H1 (cell line): ENCODE data around the gene CYP11A1.

Source experiments
- CBX5 ChIP-seq: fragments of 300-800, 300-1000 bp; sonication (generic); IDR thresholded peaks from 2 replicates; pipeline ENCODE4 v1.7.1; 2016; ENCODE audit warnings: antibody characterized with exemption, low read length, low read depth
- RBBP5 ChIP-seq: IDR thresholded peaks from 2 replicates; pipeline ENCODE4 v1.7.1; 2012; ENCODE audit warnings: low read depth, mild to moderate bottlenecking, inconsistent platforms, low read length, moderate library complexity, borderline replicate concordance
- TAF1 ChIP-seq: IDR thresholded peaks from 2 replicates; pipeline ENCODE4 v1.6.1; 2011; ENCODE audit warnings: mild to moderate bottlenecking, low read depth, low read length
- TF ChIP-seq, protein P1 (sequence below), 3 experiments: IDR thresholded peaks; 1 replicate in 2 of 3; 2 replicates in 1 of 3; pipeline versions ENCODE4 v1.5.1 to v1.6.1; 2011; ENCODE audit warnings: low read length in 3 of 3, mild to moderate bottlenecking in 3 of 3, inconsistent platforms in 2 of 3, low read depth in 1 of 3, moderate library complexity in 1 of 3; ENCODE audit not compliant: insufficient read depth in 1 of 3; ENCODE audit errors: control extremely low read depth in 1 of 3

DNA sequence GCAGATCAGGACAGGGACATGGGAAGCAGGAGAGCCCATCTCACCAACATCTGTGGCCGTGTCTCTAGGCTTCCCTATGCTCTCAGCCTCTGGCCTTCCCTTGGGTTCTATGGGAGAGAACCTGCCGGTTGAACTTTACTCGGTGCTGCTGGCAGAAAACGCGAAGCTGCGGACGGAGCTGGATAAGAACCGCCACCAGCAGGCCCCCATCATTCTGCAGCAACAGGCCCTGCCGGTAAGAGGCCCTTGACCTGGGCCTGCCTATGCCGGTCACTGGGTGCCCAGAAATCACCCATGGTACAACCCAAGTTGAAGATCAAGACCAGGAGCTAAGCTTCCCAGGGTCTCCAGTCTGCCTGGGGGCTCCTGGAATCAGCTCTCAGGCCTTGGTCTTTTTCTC is 34.8 kb downstream of the CYP11A1 start:
- TF ChIP-seq, protein P1, sequence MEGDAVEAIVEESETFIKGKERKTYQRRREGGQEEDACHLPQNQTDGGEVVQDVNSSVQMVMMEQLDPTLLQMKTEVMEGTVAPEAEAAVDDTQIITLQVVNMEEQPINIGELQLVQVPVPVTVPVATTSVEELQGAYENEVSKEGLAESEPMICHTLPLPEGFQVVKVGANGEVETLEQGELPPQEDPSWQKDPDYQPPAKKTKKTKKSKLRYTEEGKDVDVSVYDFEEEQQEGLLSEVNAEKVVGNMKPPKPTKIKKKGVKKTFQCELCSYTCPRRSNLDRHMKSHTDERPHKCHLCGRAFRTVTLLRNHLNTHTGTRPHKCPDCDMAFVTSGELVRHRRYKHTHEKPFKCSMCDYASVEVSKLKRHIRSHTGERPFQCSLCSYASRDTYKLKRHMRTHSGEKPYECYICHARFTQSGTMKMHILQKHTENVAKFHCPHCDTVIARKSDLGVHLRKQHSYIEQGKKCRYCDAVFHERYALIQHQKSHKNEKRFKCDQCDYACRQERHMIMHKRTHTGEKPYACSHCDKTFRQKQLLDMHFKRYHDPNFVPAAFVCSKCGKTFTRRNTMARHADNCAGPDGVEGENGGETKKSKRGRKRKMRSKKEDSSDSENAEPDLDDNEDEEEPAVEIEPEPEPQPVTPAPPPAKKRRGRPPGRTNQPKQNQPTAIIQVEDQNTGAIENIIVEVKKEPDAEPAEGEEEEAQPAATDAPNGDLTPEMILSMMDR (IDR thresholded peaks at IDR 0.05; ENCODE audit: control extremely low read depth in 1 of 3, insufficient read depth in 1 of 3, low read depth in 1 of 3, low read length in 3 of 3), result no peak
- TF ChIP-seq TAF1 (no peak), RBBP5 (no peak), CBX5 (no peak)
